BLaER1 (cell line): ENCODE results near the gene TOLLIP.

Experiments used
- H3K27ac ChIP-seq: shearing (Covaris generic); formaldehyde crosslinking; 2 replicates; pipeline ENCODE4 v1.8.1; 2022
- H3K27me3 ChIP-seq: shearing (Covaris generic); formaldehyde crosslinking; 2 replicates; pipeline ENCODE4 v1.8.1; 2022
- H3K36me3 ChIP-seq: shearing (Covaris generic); formaldehyde crosslinking; 2 replicates; pipeline ENCODE4 v1.8.1; 2022
- H3K4me1 ChIP-seq: shearing (Covaris generic); formaldehyde crosslinking; 2 replicates; pipeline ENCODE4 v1.8.1; 2022
- H3K4me2 ChIP-seq: shearing (Covaris generic); formaldehyde crosslinking; 2 replicates; pipeline ENCODE4 v1.8.1; 2022
- H3K4me3 ChIP-seq: shearing (Covaris generic); formaldehyde crosslinking; 2 replicates; pipeline ENCODE4 v1.8.1; 2022
- H3K9ac ChIP-seq: shearing (Covaris generic); formaldehyde crosslinking; 2 replicates; pipeline ENCODE4 v1.8.1; 2022
- H3K9me3 ChIP-seq: shearing (Covaris generic); formaldehyde crosslinking; 2 replicates; pipeline ENCODE4 v1.8.1; 2022
- H4K20me1 ChIP-seq: shearing (Covaris generic); formaldehyde crosslinking; 2 replicates; pipeline ENCODE4 v1.8.1; 2022
- Cebpa-rat ChIP-seq: shearing (Covaris generic); IDR thresholded peaks from 2 replicates; pipeline ENCODE4 v1.8.1; 2022

Gene TOLLIP

GRCh38 chr11:1317432-1317831, 8.0 kb upstream of the TOLLIP start:
- Histone ChIP-seq H3K9me3 (peaks cover under 1% of the 10 kb centered on the region; the same call in 1 of the 2 replicates), H4K20me1 (no peaks in the 10 kb centered on the region), H3K4me3 (no peak overlapping the region), H3K27me3 (no peaks in the 10 kb centered on the region), H3K36me3 (no peaks in the 10 kb centered on the region), H3K27ac (no peak overlapping the region), H3K9ac (no peak overlapping the region), H3K4me2 (no peak overlapping the region), H3K4me1 (no peaks in the 10 kb centered on the region)
- TF ChIP-seq Cebpa-rat: no peak

- peak overlapping the region; percentile 83 for H3K27ac ChIP-seq
- H3K9ac ChIP-seq: 0 out of 2 replicates have a peak overlapping the region, but pooled peaks have one; percentile 4
- no peaks in the 10 kb centered on the region for H3K27me3 ChIP-seq
- H3K36me3 ChIP-seq: peaks cover 10% of the 10 kb centered on the region; the same call in 1 of the 2 replicates
- H3K4me1 ChIP-seq: peaks cover 52% of the 10 kb centered on the region
- H3K4me3 ChIP-seq: peak overlapping the region; percentile 90
- no peak for TF ChIP-seq Cebpa-rat
- peaks cover 21% of the 10 kb centered on the region for H3K9me3 ChIP-seq
- peaks cover 32% of the 10 kb centered on the region for H4K20me1 ChIP-seq
- H3K4me2 ChIP-seq: peak overlapping the region; percentile 86
These were observed 1.5 kb upstream of the TOLLIP start for GRCh38 chr11:1310772-1311468.

- H3K36me3 ChIP-seq: peaks cover 16% of the 10 kb centered on the region; the same call in 1 of the 2 replicates
- peaks cover 59% of the 10 kb centered on the region for H3K4me1 ChIP-seq
- peak overlapping the region; percentile 82; the same call in 1 of the 2 replicates for H3K9ac ChIP-seq
- peak overlapping the region; percentile 90 for H3K4me3 ChIP-seq
- peaks cover 39% of the 10 kb centered on the region for H4K20me1 ChIP-seq
- H3K9me3 ChIP-seq: peaks cover 21% of the 10 kb centered on the region
- no peak for TF ChIP-seq Cebpa-rat
- peak overlapping the region; percentile 83 for H3K27ac ChIP-seq
- no peaks in the 10 kb centered on the region for H3K27me3 ChIP-seq
- peak overlapping the region; percentile 86 for H3K4me2 ChIP-seq
These were observed 871 bp upstream of the TOLLIP start for GRCh38 chr11:1310318-1310687.

GRCh38 chr11:1308743-1309497, 512 bp downstream of the TOLLIP start:
- H3K4me2 ChIP-seq: peak overlapping the region; percentile 99
- H3K27me3 ChIP-seq: no peaks in the 10 kb centered on the region
- H3K9me3 ChIP-seq: peaks cover 21% of the 10 kb centered on the region
- peaks cover 19% of the 10 kb centered on the region; the same call in 1 of the 2 replicates for H3K36me3 ChIP-seq
- no peak for TF ChIP-seq Cebpa-rat
- peak overlapping the region; percentile 82 for H3K9ac ChIP-seq
- H3K4me1 ChIP-seq: peaks cover 68% of the 10 kb centered on the region
- peak overlapping the region; percentile 90 for H3K4me3 ChIP-seq
- peaks cover 52% of the 10 kb centered on the region for H4K20me1 ChIP-seq
- peak overlapping the region; percentile 80 for H3K27ac ChIP-seq

GRCh38 chr11:1307998-1308742, 1.3 kb downstream of the TOLLIP start:
- TF ChIP-seq Cebpa-rat: no peak
- Histone ChIP-seq H3K36me3 (peaks cover 24% of the 10 kb centered on the region; the same call in 1 of the 2 replicates), H3K27ac (no peak overlapping the region), H3K9ac (peak overlapping the region; percentile 82; the same call in 1 of the 2 replicates), H3K27me3 (no peaks in the 10 kb centered on the region), H3K4me3 (peak overlapping the region; percentile 90), H3K4me1 (peaks cover 68% of the 10 kb centered on the region), H3K9me3 (peaks cover 21% of the 10 kb centered on the region), H3K4me2 (peak overlapping the region; percentile 99), H4K20me1 (peaks cover 60% of the 10 kb centered on the region)

- no peak for TF ChIP-seq Cebpa-rat
- Histone ChIP-seq H3K36me3 (peaks cover 33% of the 10 kb centered on the region; the same call in 1 of the 2 replicates), H3K4me1 (peaks cover 68% of the 10 kb centered on the region), H3K4me2 (peak overlapping the region; percentile 99), H3K9ac (no peak overlapping the region), H3K9me3 (peaks cover 19% of the 10 kb centered on the region), H3K27me3 (no peaks in the 10 kb centered on the region), H3K27ac (no peak overlapping the region), H3K4me3 (no peak overlapping the region), H4K20me1 (peaks cover 68% of the 10 kb centered on the region)
These were observed 2.1 kb downstream of the TOLLIP start for GRCh38 chr11:1307163-1307870.

- Histone ChIP-seq H4K20me1 (peaks cover 77% of the 10 kb centered on the region), H3K4me2 (peak overlapping the region; percentile 99), H3K4me3 (no peak overlapping the region), H3K4me1 (peaks cover 65% of the 10 kb centered on the region), H3K27me3 (no peaks in the 10 kb centered on the region), H3K27ac (no peak overlapping the region), H3K9ac (no peak overlapping the region), H3K9me3 (peaks cover 10% of the 10 kb centered on the region; the same call in 1 of the 2 replicates), H3K36me3 (peaks cover 38% of the 10 kb centered on the region; the same call in 1 of the 2 replicates)
- no peak for TF ChIP-seq Cebpa-rat
These were observed 3.0 kb downstream of the TOLLIP start for GRCh38 chr11:1306186-1307162.

- H3K9ac ChIP-seq: 0 out of 2 replicates have a peak overlapping the region, but pooled peaks have one; percentile 27
- H3K36me3 ChIP-seq: peaks cover 42% of the 10 kb centered on the region
- TF ChIP-seq Cebpa-rat: no peak
- H3K9me3 ChIP-seq: peaks cover 1% of the 10 kb centered on the region; the same call in 1 of the 2 replicates
- H4K20me1 ChIP-seq: peaks cover 86% of the 10 kb centered on the region
- H3K4me3 ChIP-seq: no peak overlapping the region
- no peaks in the 10 kb centered on the region for H3K27me3 ChIP-seq
- H3K4me2 ChIP-seq: peak overlapping the region; percentile 99
- H3K27ac ChIP-seq: no peak overlapping the region
- peaks cover 56% of the 10 kb centered on the region for H3K4me1 ChIP-seq
These were observed 3.9 kb downstream of the TOLLIP start for GRCh38 chr11:1305501-1306056.
